ENCODE measurements around the gene EFCAB12. TPM values are rescaled to one million over a fixed set of nuclear protein-coding genes. Genes with fewer than 3 reads are reported as not detected.
"Not testable (repeated sequence)": the region's sequence is repeated elsewhere in the genome, so short reads cannot be mapped to it uniquely, and the experiment has no call there.

The EFCAB12 gene
- total RNA-seq, 1 donor from 2014 or later = 0.04 TPM

GRCh38 chr3:129391583-129391982 lies 36.9 kb downstream of the EFCAB12 start:
- ATAC-seq = peak; percentile 51

GRCh38 chr3:129389572-129389937 lies 38.9 kb downstream of the EFCAB12 start:
- ATAC-seq = no peak

GRCh38 chr3:129388791-129389571 lies 39.5 kb downstream of the EFCAB12 start:
- ATAC-seq = peak; percentile 51

- ATAC-seq = no peak
Measured at GRCh38 chr3:129387487-129387886, 40.9 kb downstream of the EFCAB12 start.

- no peak for ATAC-seq
Measured at GRCh38 chr3:129386984-129387383, 41.5 kb downstream of the EFCAB12 start.

GRCh38 chr3:129385507-129385906 lies 42.9 kb downstream of the EFCAB12 start:
- not testable (repeated sequence) for ATAC-seq

GRCh38 chr3:129384594-129385323 lies 43.7 kb downstream of the EFCAB12 start:
- ATAC-seq = no peak

GRCh38 chr3:129384103-129384502 lies 44.3 kb downstream of the EFCAB12 start:
- ATAC-seq = not testable (repeated sequence)

GRCh38 chr3:129383292-129383860 lies 45.1 kb downstream of the EFCAB12 start:
- ATAC-seq = peak; percentile 81

GRCh38 chr3:129382366-129382765 lies 46.1 kb downstream of the EFCAB12 start:
- no peak for ATAC-seq

GRCh38 chr3:129379582-129380358 lies 48.7 kb downstream of the EFCAB12 start:
- no peak for ATAC-seq

GRCh38 chr3:129378949-129379348 lies 49.5 kb downstream of the EFCAB12 start:
- ATAC-seq = no peak

- ATAC-seq = no peak
Measured at GRCh38 chr3:129377615-129378014, 50.8 kb downstream of the EFCAB12 start.

- no peak for ATAC-seq
Measured at GRCh38 chr3:129375099-129375498, 53.3 kb downstream of the EFCAB12 start.

GRCh38 chr3:129371041-129371826 lies 57.2 kb downstream of the EFCAB12 start:
- ATAC-seq = no peak

- ATAC-seq = no peak
Measured at GRCh38 chr3:129370248-129370964, 58.0 kb downstream of the EFCAB12 start.

GRCh38 chr3:129369711-129370110 lies 58.7 kb downstream of the EFCAB12 start:
- ATAC-seq = no peak

- no peak for ATAC-seq
Measured at GRCh38 chr3:129367821-129368220, 60.6 kb downstream of the EFCAB12 start.

- ATAC-seq = peak; percentile 37
Measured at GRCh38 chr3:129366312-129366831, 62.1 kb downstream of the EFCAB12 start.

- no peak for ATAC-seq
Measured at GRCh38 chr3:129365296-129366136, 62.9 kb downstream of the EFCAB12 start.

Measured in esophagus mucosa (tissue), 1 donor.